ENCODE results near the gene LPP.

DNA sequence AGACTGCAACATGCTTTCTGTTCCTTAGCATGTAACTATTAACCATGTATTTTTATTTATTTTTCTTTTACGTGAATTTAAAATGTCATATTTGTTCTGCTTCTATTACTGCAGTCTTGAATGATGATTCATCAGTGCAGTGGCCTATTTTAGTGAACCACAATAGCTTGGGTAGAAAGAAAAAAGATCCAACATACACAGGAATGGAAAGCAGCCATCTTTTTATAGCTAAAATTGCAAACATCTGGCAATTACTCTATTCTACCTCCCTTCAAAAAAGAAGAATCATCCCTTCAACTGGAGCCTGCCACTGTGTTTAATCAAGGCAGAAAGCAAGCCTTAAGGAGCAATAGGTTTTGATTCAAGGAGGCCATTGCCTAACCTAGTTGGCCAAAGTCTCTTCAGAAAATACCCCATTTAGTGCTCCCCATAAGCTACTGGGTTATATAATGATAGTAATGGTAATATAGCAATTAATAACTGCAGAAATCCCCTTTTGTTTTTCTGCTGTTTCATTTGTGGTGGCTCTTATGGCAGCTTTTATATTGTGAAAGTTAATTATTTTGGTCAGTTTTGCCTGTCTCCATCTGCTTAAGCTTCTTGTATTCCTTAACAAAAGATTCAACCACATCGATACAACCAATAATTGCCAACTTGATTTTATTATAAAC, 267.3 kb downstream of the LPP start:
- TF ChIP-seq EZH2 (IDR thresholded peaks at IDR 0.05; ENCODE audit: insufficient read depth, low read length): no peak
- TF ChIP-seq, protein P1, sequence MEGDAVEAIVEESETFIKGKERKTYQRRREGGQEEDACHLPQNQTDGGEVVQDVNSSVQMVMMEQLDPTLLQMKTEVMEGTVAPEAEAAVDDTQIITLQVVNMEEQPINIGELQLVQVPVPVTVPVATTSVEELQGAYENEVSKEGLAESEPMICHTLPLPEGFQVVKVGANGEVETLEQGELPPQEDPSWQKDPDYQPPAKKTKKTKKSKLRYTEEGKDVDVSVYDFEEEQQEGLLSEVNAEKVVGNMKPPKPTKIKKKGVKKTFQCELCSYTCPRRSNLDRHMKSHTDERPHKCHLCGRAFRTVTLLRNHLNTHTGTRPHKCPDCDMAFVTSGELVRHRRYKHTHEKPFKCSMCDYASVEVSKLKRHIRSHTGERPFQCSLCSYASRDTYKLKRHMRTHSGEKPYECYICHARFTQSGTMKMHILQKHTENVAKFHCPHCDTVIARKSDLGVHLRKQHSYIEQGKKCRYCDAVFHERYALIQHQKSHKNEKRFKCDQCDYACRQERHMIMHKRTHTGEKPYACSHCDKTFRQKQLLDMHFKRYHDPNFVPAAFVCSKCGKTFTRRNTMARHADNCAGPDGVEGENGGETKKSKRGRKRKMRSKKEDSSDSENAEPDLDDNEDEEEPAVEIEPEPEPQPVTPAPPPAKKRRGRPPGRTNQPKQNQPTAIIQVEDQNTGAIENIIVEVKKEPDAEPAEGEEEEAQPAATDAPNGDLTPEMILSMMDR (IDR thresholded peaks at IDR 0.05; ENCODE audit: insufficient read depth, low read depth, low read length): no peak
